Neuron (in vitro differentiated cells): ENCODE results near the gene RFX2.

ENCODE experiments used
- H2AFZ ChIP-seq: one replicate; pipeline ENCODE4 v1.6.1; 2013; ENCODE audit warnings: low read depth, mild to moderate bottlenecking, inconsistent platforms, low read length, moderate library complexity
- H3K27me3 ChIP-seq: one replicate; pipeline ENCODE4 v1.6.1; 2013; ENCODE audit warnings: low read length; ENCODE audit not compliant: insufficient read depth
- H3K36me3 ChIP-seq: one replicate; pipeline ENCODE4 v1.6.1; 2013; ENCODE audit warnings: low read length; ENCODE audit not compliant: insufficient read depth
- H3K4me1 ChIP-seq: one replicate; pipeline ENCODE4 v1.6.1; 2013; ENCODE audit warnings: low read length; ENCODE audit not compliant: insufficient read depth
- H3K4me3 ChIP-seq: 2 replicates; pipeline ENCODE4 v1.5.1; 2013; ENCODE audit warnings: mild to moderate bottlenecking, low read length, moderate library complexity
- H3K9me3 ChIP-seq: one replicate; pipeline ENCODE4 v1.6.1; 2013; ENCODE audit warnings: low read length

The RFX2 gene

GRCh38 chr19:5953680-5954213 is 156.6 kb downstream of the RFX2 start:
- Histone ChIP-seq H3K27me3 (no peaks in the 10 kb centered on the region), H3K4me3 (no peak overlapping the region), H3K4me1 (peaks cover 62% of the 10 kb centered on the region), H3K36me3 (peaks cover under 1% of the 10 kb centered on the region), H2AFZ (no peak overlapping the region), H3K9me3 (no peaks in the 10 kb centered on the region)

- peaks cover 56% of the 10 kb centered on the region for H3K4me1 ChIP-seq
- peaks cover 2% of the 10 kb centered on the region for H3K36me3 ChIP-seq
- H3K9me3 ChIP-seq: no peaks in the 10 kb centered on the region
- no peak overlapping the region for H2AFZ ChIP-seq
- H3K4me3 ChIP-seq: no peak overlapping the region
- H3K27me3 ChIP-seq: no peaks in the 10 kb centered on the region
Measured at GRCh38 chr19:5953030-5953589, 157.2 kb downstream of the RFX2 start.

- H3K27me3 ChIP-seq: no peaks in the 10 kb centered on the region
- no peak overlapping the region for H3K4me3 ChIP-seq
- no peak overlapping the region for H2AFZ ChIP-seq
- no peaks in the 10 kb centered on the region for H3K9me3 ChIP-seq
- H3K4me1 ChIP-seq: peaks cover 53% of the 10 kb centered on the region
- peaks cover 2% of the 10 kb centered on the region for H3K36me3 ChIP-seq
Measured at GRCh38 chr19:5952193-5953029, 157.9 kb downstream of the RFX2 start.

GRCh38 chr19:5951338-5951861 is 158.9 kb downstream of the RFX2 start:
- Histone ChIP-seq H3K36me3 (peaks cover 2% of the 10 kb centered on the region), H3K27me3 (no peaks in the 10 kb centered on the region), H3K4me3 (no peak overlapping the region), H3K4me1 (peaks cover 53% of the 10 kb centered on the region), H2AFZ (no peak overlapping the region), H3K9me3 (no peaks in the 10 kb centered on the region)

- H2AFZ ChIP-seq: no peak overlapping the region
- H3K4me3 ChIP-seq: no peak overlapping the region
- H3K4me1 ChIP-seq: peaks cover 53% of the 10 kb centered on the region
- no peaks in the 10 kb centered on the region for H3K9me3 ChIP-seq
- no peaks in the 10 kb centered on the region for H3K27me3 ChIP-seq
- peaks cover 2% of the 10 kb centered on the region for H3K36me3 ChIP-seq
Measured at GRCh38 chr19:5950741-5951140, 159.6 kb downstream of the RFX2 start.

GRCh38 chr19:5949792-5950305 is 160.5 kb downstream of the RFX2 start:
- Histone ChIP-seq H2AFZ (no peak overlapping the region), H3K36me3 (peaks cover 2% of the 10 kb centered on the region), H3K27me3 (no peaks in the 10 kb centered on the region), H3K4me1 (peaks cover 49% of the 10 kb centered on the region), H3K9me3 (no peaks in the 10 kb centered on the region), H3K4me3 (no peak overlapping the region)

- H2AFZ ChIP-seq: no peak overlapping the region
- peaks cover 4% of the 10 kb centered on the region for H3K36me3 ChIP-seq
- no peaks in the 10 kb centered on the region for H3K27me3 ChIP-seq
- H3K4me3 ChIP-seq: no peak overlapping the region
- no peaks in the 10 kb centered on the region for H3K9me3 ChIP-seq
- peaks cover 40% of the 10 kb centered on the region for H3K4me1 ChIP-seq
Measured at GRCh38 chr19:5948752-5949564, 161.3 kb downstream of the RFX2 start.

- Histone ChIP-seq H3K36me3 (peaks cover 4% of the 10 kb centered on the region), H3K27me3 (no peaks in the 10 kb centered on the region), H3K4me3 (no peak overlapping the region), H3K9me3 (no peaks in the 10 kb centered on the region), H3K4me1 (peaks cover 24% of the 10 kb centered on the region), H2AFZ (no peak overlapping the region)
Measured at GRCh38 chr19:5947435-5947834, 162.9 kb downstream of the RFX2 start.

- Histone ChIP-seq H3K9me3 (no peaks in the 10 kb centered on the region), H3K27me3 (no peaks in the 10 kb centered on the region), H2AFZ (no peak overlapping the region), H3K36me3 (peaks cover 29% of the 10 kb centered on the region), H3K4me1 (peaks cover 3% of the 10 kb centered on the region), H3K4me3 (no peak overlapping the region)
Measured at GRCh38 chr19:5943623-5944022, 166.7 kb downstream of the RFX2 start.
